IPS-NIHi11 (cell line): Measurements from ENCODE around the gene TMEM252.

ENCODE experiments used
- DNase-seq: peaks from one replicate; pipeline ENCODE4 v3.0.0; 2012; ENCODE audit warnings: mixed read lengths, low spot score

Gene TMEM252

GRCh38 chr9:68497629-68498028, 43.1 kb downstream of the TMEM252 start:
- DNase-seq: no peak

GRCh38 chr9:68496356-68496755, 44.3 kb downstream of the TMEM252 start:
- no peak for DNase-seq

GRCh38 chr9:68495247-68495646, 45.4 kb downstream of the TMEM252 start:
- DNase-seq: no peak

DNA sequence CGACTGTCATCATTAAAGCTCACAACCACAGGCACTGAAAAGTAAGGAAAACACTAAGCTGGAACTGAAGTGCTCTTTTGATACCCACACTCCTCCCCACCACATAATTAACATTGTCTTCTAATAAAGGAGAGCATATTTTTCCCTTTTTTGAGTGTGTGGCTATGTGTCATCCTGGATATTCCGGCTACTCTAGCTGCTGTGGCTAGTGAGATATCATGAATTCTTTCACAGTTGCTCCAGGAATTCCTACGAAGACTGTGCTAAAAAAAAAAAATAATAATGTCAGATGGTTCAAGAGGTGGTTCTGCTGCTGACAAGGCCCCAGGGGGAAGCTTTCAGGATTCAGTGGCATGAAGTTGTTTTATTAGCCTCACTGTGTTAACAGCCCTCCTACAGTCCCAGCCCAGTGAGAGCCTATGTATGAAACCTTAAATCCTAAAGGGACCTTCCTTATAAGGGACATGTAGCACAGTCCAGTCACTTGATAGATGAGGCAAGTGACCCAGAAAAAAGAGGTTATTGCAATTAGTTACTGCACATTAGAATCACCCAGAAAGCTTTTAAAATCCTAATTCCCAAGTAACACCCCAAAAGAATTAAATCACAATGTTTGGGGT, 46.6 kb downstream of the TMEM252 start:
- no peak for DNase-seq

- DNase-seq: no peak
Measured at GRCh38 chr9:68493541-68493940, 47.1 kb downstream of the TMEM252 start.

DNA sequence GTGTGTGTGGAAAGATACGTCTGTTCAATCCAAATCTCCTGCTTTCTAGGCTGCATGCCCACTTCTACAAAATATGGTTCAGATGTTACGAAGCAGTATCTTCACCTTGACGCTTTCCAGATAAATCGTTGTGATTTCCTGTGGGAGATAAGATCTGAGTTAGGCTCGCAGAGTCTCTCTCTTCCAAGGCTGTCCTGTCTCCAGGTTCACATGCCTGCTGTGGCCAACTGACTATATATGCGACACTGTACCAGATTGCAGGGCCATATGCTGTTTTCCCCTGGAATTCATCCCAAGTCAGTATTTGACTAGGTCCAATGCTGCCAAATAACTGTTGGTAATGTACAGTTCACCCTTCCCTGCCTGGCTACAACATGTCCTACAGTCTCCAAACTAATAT, 47.9 kb downstream of the TMEM252 start:
- no peak for DNase-seq

GRCh38 chr9:68489646-68490045, 51.0 kb downstream of the TMEM252 start:
- no peak for DNase-seq

- DNase-seq: no peak
Measured at GRCh38 chr9:68488126-68488525, 52.6 kb downstream of the TMEM252 start.
